Measurements from ENCODE around the gene CCDC3. TPM values are rescaled to one million over a fixed set of nuclear protein-coding genes. Genes with fewer than 3 reads are reported as not detected.

The CCDC3 gene
- total RNA-seq, 1 experiment from 2014 or later, result not detected

DNA sequence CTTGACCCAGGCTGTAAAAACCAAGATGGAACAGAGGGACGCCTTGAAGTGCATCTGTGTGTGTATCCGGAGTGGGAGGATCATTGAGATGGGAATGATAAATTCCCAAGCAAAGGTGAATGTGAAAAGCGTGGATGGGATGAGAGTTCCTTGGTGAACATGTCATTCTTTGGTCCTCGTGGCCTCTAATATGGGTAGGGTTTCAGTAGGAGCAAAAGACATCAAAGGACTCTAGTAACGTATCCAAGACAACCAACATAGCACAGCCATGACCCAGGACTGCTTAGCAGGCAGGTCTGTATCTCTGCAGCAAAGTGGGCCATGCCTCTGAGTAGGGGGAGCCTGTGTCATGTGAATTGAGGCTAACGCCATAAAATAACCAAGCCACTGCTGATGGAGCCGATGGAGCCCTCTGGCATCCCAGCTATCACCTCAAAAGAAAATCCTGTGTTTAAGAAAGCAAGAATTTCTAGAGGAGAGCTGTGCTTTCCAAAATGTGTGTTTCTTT is 98.6 kb downstream of the CCDC3 start:
- ChIA-PET POLR2A (interaction anchor here (0.9 to 1.7 kb wide), 3 partner anchors 53 to 183 kb away, joined by 3 to 5 read pairs (median 3); no protein-coding TSS in a partner anchor), CTCF (interaction anchor here (0.6 to 3.0 kb wide), 28 partner anchors 9 to 671 kb away, joined by 3 to 21 read pairs (median 4); no protein-coding TSS in a partner anchor)
- no peak for DNase-seq (ENCODE audit: unreplicated experiment)
- intact Hi-C loops (cut with micrococcal nuclease), result loop anchor here (1.0 kb wide), 5 partner anchors 121 to 639 kb away; no protein-coding TSS in a partner anchor
- Mint-ChIP-seq H3K36me3 (ENCODE audit: insufficient read depth, unreplicated experiment) (no peaks in the 10 kb centered on the region), H3K4me3 (ENCODE audit: unreplicated experiment) (no peak overlapping the region), H3K27me3 (ENCODE audit: insufficient read depth, unreplicated experiment) (no peaks in the 10 kb centered on the region), H3K4me1 (ENCODE audit: insufficient read depth, unreplicated experiment) (peaks cover 4% of the 10 kb centered on the region), H3K9me3 (ENCODE audit: unreplicated experiment) (no peaks in the 10 kb centered on the region), H3K27ac (ENCODE audit: low read depth, unreplicated experiment) (no peak overlapping the region)
- BruUV-seq (replicated peaks), result no TSS peak
- TF ChIP-seq, protein P1, sequence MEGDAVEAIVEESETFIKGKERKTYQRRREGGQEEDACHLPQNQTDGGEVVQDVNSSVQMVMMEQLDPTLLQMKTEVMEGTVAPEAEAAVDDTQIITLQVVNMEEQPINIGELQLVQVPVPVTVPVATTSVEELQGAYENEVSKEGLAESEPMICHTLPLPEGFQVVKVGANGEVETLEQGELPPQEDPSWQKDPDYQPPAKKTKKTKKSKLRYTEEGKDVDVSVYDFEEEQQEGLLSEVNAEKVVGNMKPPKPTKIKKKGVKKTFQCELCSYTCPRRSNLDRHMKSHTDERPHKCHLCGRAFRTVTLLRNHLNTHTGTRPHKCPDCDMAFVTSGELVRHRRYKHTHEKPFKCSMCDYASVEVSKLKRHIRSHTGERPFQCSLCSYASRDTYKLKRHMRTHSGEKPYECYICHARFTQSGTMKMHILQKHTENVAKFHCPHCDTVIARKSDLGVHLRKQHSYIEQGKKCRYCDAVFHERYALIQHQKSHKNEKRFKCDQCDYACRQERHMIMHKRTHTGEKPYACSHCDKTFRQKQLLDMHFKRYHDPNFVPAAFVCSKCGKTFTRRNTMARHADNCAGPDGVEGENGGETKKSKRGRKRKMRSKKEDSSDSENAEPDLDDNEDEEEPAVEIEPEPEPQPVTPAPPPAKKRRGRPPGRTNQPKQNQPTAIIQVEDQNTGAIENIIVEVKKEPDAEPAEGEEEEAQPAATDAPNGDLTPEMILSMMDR (IDR thresholded peaks at IDR 0.05; ENCODE audit: unreplicated experiment), result no peak

DNA sequence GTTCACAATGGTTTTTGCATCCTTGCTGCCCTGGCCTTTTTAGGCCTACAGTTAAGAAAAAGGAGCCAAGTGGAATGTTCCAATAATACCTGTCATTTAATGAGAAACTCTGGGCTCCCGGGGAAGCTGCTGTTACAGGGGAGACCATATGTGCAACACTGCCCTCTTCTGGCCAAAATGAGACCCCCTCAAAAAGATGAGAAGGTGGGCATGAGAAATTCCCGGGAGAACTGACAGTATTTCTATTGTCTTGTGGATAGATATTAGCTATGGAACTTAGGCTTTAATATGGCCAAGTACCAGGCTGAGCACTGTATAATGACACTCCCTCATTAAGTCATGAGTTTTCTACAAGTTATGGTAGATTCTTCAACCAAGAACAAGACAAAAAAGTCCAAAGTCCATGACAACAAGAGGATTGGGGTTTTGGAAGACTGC is 99.4 kb downstream of the CCDC3 start:
- Mint-ChIP-seq H3K4me3 (ENCODE audit: unreplicated experiment) (no peak overlapping the region), H3K4me1 (ENCODE audit: insufficient read depth, unreplicated experiment) (peaks cover 4% of the 10 kb centered on the region), H3K9me3 (ENCODE audit: unreplicated experiment) (no peaks in the 10 kb centered on the region), H3K36me3 (ENCODE audit: insufficient read depth, unreplicated experiment) (no peaks in the 10 kb centered on the region), H3K27me3 (ENCODE audit: insufficient read depth, unreplicated experiment) (no peaks in the 10 kb centered on the region), H3K27ac (ENCODE audit: low read depth, unreplicated experiment) (no peak overlapping the region)
- TF ChIP-seq, protein P1 (IDR thresholded peaks at IDR 0.05; ENCODE audit: unreplicated experiment), result peak; percentile 86
- intact Hi-C loops (cut with micrococcal nuclease), result loop anchor here (1.0 kb wide), 5 partner anchors 120 to 638 kb away; no protein-coding TSS in a partner anchor
- DNase-seq (ENCODE audit: unreplicated experiment), result peak; percentile 77
- CTCF ChIA-PET, result interaction anchor here (0.5 to 3.0 kb wide), 41 partner anchors 9 to 670 kb away, joined by 3 to 21 read pairs (median 4); no protein-coding TSS in a partner anchor
- POLR2A ChIA-PET, result interaction anchor here (0.7 to 1.9 kb wide), 6 partner anchors 52 to 197 kb away, joined by 3 to 8 read pairs (median 3); no protein-coding TSS in a partner anchor
- no TSS peak for BruUV-seq (replicated peaks)

DNA sequence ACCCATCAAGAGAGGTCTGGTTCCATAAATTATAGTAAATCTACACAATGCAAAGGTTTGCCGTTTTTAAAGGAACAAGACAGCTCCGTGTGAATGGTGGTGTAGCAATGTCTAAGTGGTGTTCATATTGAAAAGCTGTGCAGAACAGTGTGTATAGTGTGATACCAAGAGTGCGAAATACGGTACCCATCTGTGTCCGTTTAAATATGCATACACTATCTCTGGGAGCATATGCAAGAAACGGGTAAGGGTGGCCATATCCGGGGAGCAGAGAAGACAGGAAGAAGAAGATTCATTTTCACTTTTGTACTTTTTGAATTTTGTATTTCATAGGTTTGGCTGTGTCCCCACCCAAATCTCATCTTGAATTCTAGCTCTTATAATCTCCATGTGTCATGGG is 102.0 kb downstream of the CCDC3 start:
- Mint-ChIP-seq H3K4me3 (ENCODE audit: unreplicated experiment) (no peak overlapping the region), H3K27me3 (ENCODE audit: insufficient read depth, unreplicated experiment) (peaks cover 3% of the 10 kb centered on the region), H3K9me3 (ENCODE audit: unreplicated experiment) (peaks cover 1% of the 10 kb centered on the region), H3K36me3 (ENCODE audit: insufficient read depth, unreplicated experiment) (no peaks in the 10 kb centered on the region), H3K4me1 (ENCODE audit: insufficient read depth, unreplicated experiment) (peaks cover 4% of the 10 kb centered on the region), H3K27ac (ENCODE audit: low read depth, unreplicated experiment) (no peak overlapping the region)
- no TSS peak for BruUV-seq (replicated peaks)
- intact Hi-C loops (cut with micrococcal nuclease), result no loop called here
- ChIA-PET POLR2A (interaction anchor here (0.7 kb wide), 1 partner anchor 312 kb away, joined by 3 read pairs; no protein-coding TSS in a partner anchor), CTCF (interaction anchor here (0.6 to 1.5 kb wide), 4 partner anchors 176 to 1545 kb away, joined by 3 to 5 read pairs (median 4); no protein-coding TSS in a partner anchor)
- DNase-seq (ENCODE audit: unreplicated experiment), result no peak
- TF ChIP-seq, protein P1 (IDR thresholded peaks at IDR 0.05; ENCODE audit: unreplicated experiment), result no peak

DNA sequence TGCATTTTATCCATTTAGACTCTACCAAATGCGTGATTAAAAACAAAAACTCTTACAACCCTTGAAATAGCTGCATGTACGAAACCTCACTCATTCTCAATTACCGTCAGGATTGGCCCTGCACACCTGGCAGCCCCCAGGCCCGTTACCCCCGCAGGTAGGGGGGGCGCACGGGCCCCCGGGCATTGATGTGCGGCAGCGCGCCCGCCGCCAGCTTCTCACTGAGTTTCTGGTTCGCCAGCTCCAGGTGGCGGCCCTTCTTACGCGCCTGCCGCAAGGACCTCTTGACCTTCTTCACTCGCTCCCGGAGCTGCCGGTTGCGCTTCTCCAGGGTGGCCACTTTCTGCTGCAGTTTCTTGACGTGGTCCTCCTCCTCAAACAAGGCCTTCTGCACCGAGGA is 103.2 kb downstream of the CCDC3 start:
- Mint-ChIP-seq H3K9me3 (ENCODE audit: unreplicated experiment) (peaks cover 8% of the 10 kb centered on the region), H3K36me3 (ENCODE audit: insufficient read depth, unreplicated experiment) (no peaks in the 10 kb centered on the region), H3K27me3 (ENCODE audit: insufficient read depth, unreplicated experiment) (peaks cover 12% of the 10 kb centered on the region), H3K4me3 (ENCODE audit: unreplicated experiment) (no peak overlapping the region), H3K27ac (ENCODE audit: low read depth, unreplicated experiment) (no peak overlapping the region), H3K4me1 (ENCODE audit: insufficient read depth, unreplicated experiment) (peaks cover 4% of the 10 kb centered on the region)
- DNase-seq (ENCODE audit: unreplicated experiment), result no peak
- BruUV-seq (replicated peaks), result no TSS peak
- intact Hi-C loops (cut with micrococcal nuclease), result no loop called here
- TF ChIP-seq, protein P1 (IDR thresholded peaks at IDR 0.05; ENCODE audit: unreplicated experiment), result no peak
- ChIA-PET POLR2A (no interaction called here), CTCF (no interaction called here)

All from MCF 10A (cell line).